Karpas-422 (cell line): ENCODE results near the gene ID3. TPM values are rescaled to one million over a fixed set of nuclear protein-coding genes. Genes with fewer than 3 reads are reported as not detected.
"Not testable (repeated sequence)": the region's sequence is repeated elsewhere in the genome, so short reads cannot be mapped to it uniquely, and the experiment has no call there.

Experiments
- DNase-seq: peaks from one replicate; pipeline ENCODE4 v3.0.0-alpha.2; 2015
- H2AFZ ChIP-seq: fragments of 200-600 bp; sonication (generic); 2 replicates; pipeline ENCODE4 v1.6.1; 2014; ENCODE audit warnings: antibody characterized with exemption, low read length, mixed read lengths
- H3K27ac ChIP-seq: fragments of 200-600 bp; sonication (generic); 2 replicates; pipeline ENCODE4 v1.5.1; 2014; ENCODE audit warnings: mild to moderate bottlenecking, low read length, moderate library complexity
- H3K27me3 ChIP-seq: fragments of 200-600 bp; sonication (generic); 2 replicates; pipeline ENCODE4 v1.6.1; 2014; ENCODE audit warnings: low read length, mixed read lengths
- H3K36me3 ChIP-seq: fragments of 200-600 bp; sonication (generic); 2 replicates; pipeline ENCODE4 v1.6.1; 2014; ENCODE audit warnings: low read length, mixed read lengths; ENCODE audit not compliant: insufficient read depth
- H3K4me1 ChIP-seq: fragments of 200-600 bp; sonication (generic); 2 replicates; pipeline ENCODE4 v1.6.1; 2014; ENCODE audit warnings: mild to moderate bottlenecking, low read length, mixed read lengths
- H3K4me2 ChIP-seq: fragments of 200-600 bp; sonication (generic); 2 replicates; pipeline ENCODE4 v1.6.1; 2014; ENCODE audit warnings: low read length, low read depth, mild to moderate bottlenecking; ENCODE audit not compliant: poor library complexity, severe bottlenecking
- H3K4me3 ChIP-seq: fragments of 200-600 bp; sonication (generic); 2 replicates; pipeline ENCODE4 v1.5.1; 2014; ENCODE audit warnings: mild to moderate bottlenecking, antibody characterized with exemption, low read length, mixed read lengths
- H3K79me2 ChIP-seq: fragments of 200-600 bp; sonication (generic); 2 replicates; pipeline ENCODE4 v1.6.1; 2014; ENCODE audit warnings: mild to moderate bottlenecking, low read length, mixed read lengths
- H3K9ac ChIP-seq: fragments of 200-600 bp; sonication (generic); 2 replicates; pipeline ENCODE4 v1.6.0; 2014; ENCODE audit warnings: low read length
- H3K9me2 ChIP-seq: fragments of 200-600 bp; sonication (generic), shearing (Covaris generic); replicated peaks from 2 replicates; pipeline ENCODE4 v1.6.0; 2014; ENCODE audit warnings: mild to moderate bottlenecking, low read length, moderate library complexity; ENCODE audit not compliant: insufficient read depth
- H3K9me3 ChIP-seq: fragments of 300-700, 200-600 bp; sonication (generic); 2 replicates; pipeline ENCODE4 v1.6.1; 2014; ENCODE audit warnings: low read length, mixed read lengths
- H4K20me1 ChIP-seq: fragments of 200-600 bp; sonication (generic); 2 replicates; pipeline ENCODE4 v1.6.1; 2014; ENCODE audit warnings: mild to moderate bottlenecking, antibody characterized with exemption, low read length, low read depth; ENCODE audit not compliant: insufficient read depth
- total RNA-seq: library from RNA; depleted of rRNA; stranded (reverse); fragments of >200 nt; shearing (Covaris generic); gene quantifications from 2 replicates; pipeline ENCODE4 v1.2.3, GENCODE V29; 2014; ENCODE audit warnings: low replicate concordance

Gene ID3
- total RNA-seq, 1 experiment from 2014 or later = 33.0 TPM

DNA sequence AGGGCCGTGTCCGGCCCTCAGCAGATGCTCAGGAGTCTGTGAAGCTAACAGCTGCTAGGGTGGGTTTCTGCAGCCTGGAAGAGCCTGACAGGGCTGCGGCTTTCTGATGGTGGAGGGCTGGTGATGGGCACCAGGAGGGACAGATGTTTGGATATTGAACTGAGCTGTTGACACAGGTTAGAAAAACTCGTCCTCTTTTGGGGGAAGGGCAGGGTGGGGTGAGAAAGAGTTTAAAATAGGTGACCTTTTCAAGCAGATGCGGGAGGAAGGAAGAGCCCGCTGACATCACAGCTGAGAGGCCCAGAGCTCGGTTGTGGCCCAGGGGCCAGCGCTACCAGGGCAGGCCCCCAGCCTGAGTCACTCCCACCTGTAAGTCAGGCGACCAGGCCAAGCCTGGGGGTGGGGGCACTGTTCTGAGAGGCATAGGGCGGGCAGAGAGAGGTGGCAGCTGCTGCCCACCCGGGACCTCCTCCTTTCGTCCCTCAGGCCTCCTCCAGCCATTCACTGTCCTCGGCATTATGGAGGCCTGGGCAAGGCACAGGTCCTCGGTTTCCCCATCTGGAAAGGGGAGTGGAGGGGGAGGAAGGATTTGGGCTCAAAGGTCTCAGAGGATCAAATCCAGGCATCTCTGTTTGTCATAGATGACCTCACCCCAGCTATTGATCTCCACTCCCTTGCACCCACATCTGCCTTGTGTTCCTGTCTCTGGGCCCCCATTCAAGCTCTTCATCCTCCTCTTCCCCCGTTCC lies 32.3 kb upstream of the ID3 start:
- no peak overlapping the region for H3K4me3 ChIP-seq
- no peaks in the 10 kb centered on the region for H3K9me3 ChIP-seq
- H3K4me2 ChIP-seq = peak overlapping the region; percentile 65
- H4K20me1 ChIP-seq = no peaks in the 10 kb centered on the region
- H3K27me3 ChIP-seq = no peaks in the 10 kb centered on the region
- H3K9ac ChIP-seq = peak overlapping the region; percentile 54
- DNase-seq = no peak
- H3K79me2 ChIP-seq = no peaks in the 10 kb centered on the region
- peak overlapping the region; percentile 90 for H3K27ac ChIP-seq
- H3K9me2 ChIP-seq = no peaks in the 10 kb centered on the region
- H2AFZ ChIP-seq = no peak overlapping the region
- peaks cover 73% of the 10 kb centered on the region for H3K4me1 ChIP-seq
- H3K36me3 ChIP-seq = no peaks in the 10 kb centered on the region

DNA sequence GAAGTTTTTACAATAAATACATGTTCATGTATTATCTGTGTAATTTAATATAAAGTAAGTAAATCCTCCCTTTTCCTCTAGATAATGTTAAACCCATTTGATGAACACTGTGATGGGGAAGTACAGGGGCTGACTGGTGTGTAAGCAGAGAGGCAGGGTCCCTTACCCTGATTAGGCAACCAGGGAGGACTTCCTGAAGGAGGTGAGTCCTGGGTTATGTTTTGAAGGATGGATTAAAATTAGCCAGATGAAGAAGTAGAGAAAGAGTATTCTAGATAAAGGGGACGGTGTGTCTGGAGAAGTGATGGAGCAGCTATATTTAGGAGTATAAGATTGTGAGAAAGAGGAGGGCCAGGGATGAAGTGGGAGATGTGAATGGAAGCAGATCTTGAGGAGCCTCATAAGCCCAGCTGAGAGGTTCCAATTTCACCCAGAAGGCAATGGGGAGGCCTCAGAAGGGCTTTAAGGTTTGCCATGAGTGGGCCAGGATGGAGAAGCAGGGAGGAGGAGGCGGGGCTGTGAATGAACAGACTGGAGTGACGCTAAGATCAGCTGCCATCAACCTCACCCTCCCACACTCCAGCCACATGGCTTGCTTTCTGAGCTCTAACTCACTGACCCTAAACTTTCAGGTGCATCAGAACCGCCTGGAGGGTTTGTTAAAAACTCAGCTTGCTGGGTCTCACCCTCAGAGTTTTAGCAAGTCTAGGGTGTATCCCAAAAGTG lies 30.9 kb upstream of the ID3 start:
- H3K4me3 ChIP-seq = no peak overlapping the region
- no peaks in the 10 kb centered on the region for H3K9me3 ChIP-seq
- peak overlapping the region; percentile 56 for H3K4me2 ChIP-seq
- H3K27ac ChIP-seq = peak overlapping the region; percentile 52
- no peaks in the 10 kb centered on the region for H3K36me3 ChIP-seq
- no peaks in the 10 kb centered on the region for H3K27me3 ChIP-seq
- no peaks in the 10 kb centered on the region for H3K9me2 ChIP-seq
- no peaks in the 10 kb centered on the region for H3K79me2 ChIP-seq
- peaks cover 67% of the 10 kb centered on the region for H3K4me1 ChIP-seq
- no peaks in the 10 kb centered on the region for H4K20me1 ChIP-seq
- no peak overlapping the region for H2AFZ ChIP-seq
- peak; percentile 71 for DNase-seq
- no peak overlapping the region for H3K9ac ChIP-seq

DNA sequence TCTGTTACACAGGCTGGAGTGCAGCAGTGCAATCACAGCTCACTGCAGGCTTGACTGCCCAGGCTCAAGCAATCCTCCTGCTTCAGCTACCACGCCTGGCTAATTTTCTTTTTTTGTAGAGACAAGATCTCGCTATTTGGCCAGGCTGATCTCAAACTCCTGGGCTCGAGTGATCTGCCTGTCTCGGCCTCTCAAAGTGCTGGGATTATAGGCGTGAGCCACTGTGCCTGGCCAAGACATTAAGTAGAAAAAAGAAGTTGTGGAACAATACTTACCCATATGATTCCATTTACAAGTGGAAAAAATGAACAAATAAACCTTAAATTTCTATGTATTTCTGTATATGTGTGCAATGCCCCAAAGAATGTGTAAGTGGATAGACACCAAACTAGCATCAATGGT lies 30.3 kb upstream of the ID3 start:
- Histone ChIP-seq H3K9me3 (no peaks in the 10 kb centered on the region), H2AFZ (no peak overlapping the region), H3K4me3 (no peak overlapping the region), H3K27ac (peak overlapping the region; percentile 52), H3K27me3 (no peaks in the 10 kb centered on the region), H3K4me2 (peak overlapping the region; percentile 56), H3K79me2 (no peaks in the 10 kb centered on the region), H3K9ac (no peak overlapping the region), H3K4me1 (peaks cover 61% of the 10 kb centered on the region), H3K36me3 (no peaks in the 10 kb centered on the region), H3K9me2 (no peaks in the 10 kb centered on the region), H4K20me1 (no peaks in the 10 kb centered on the region)
- DNase-seq = peak; percentile 69

DNA sequence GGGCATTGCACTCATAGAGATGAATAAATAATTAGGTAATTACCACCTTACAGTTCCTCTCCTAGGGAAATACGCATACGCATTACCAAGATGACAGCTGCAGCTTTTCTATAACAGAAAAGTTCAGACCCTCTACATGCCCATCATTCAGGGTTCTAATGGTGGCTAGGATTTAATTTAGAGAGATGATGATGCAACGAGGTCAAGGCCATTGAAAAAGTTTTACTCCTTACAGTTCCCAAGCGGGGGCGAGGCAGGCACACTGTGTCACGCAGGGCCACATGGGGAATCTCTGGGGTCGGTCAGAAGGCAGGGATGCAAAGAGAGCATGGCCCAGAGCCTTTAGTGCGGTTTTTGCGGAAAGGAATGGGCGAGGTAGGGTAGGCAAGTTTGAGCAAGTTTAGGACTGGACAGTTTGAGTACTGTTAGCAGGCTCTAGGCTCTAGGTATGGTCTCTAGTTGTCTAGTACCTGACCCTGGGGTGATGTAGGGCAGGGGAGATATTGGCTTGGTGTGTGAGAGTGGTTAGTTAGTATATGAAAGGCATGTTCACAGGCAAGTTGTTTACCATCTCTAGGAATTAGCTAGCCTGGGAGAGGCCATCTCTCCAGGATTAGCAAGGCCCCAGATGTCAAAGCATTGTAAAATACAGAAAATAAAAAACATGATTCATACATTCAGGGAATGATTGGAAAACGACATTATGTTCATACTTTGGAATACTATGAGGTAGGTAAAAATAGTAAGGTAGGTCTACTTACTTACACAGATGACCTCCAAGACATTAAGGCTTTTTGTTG lies 29.6 kb upstream of the ID3 start:
- H2AFZ ChIP-seq = no peak overlapping the region
- DNase-seq = no peak
- H3K4me1 ChIP-seq = peaks cover 54% of the 10 kb centered on the region
- no peaks in the 10 kb centered on the region for H3K9me3 ChIP-seq
- 0 out of 2 replicates have a peak overlapping the region, but pooled peaks have one; percentile 52 for H3K27ac ChIP-seq
- H3K9me2 ChIP-seq = no peaks in the 10 kb centered on the region
- H3K79me2 ChIP-seq = no peaks in the 10 kb centered on the region
- peak overlapping the region; percentile 56 for H3K4me2 ChIP-seq
- no peaks in the 10 kb centered on the region for H4K20me1 ChIP-seq
- no peaks in the 10 kb centered on the region for H3K36me3 ChIP-seq
- no peaks in the 10 kb centered on the region for H3K27me3 ChIP-seq
- H3K9ac ChIP-seq = no peak overlapping the region
- no peak overlapping the region for H3K4me3 ChIP-seq

DNA sequence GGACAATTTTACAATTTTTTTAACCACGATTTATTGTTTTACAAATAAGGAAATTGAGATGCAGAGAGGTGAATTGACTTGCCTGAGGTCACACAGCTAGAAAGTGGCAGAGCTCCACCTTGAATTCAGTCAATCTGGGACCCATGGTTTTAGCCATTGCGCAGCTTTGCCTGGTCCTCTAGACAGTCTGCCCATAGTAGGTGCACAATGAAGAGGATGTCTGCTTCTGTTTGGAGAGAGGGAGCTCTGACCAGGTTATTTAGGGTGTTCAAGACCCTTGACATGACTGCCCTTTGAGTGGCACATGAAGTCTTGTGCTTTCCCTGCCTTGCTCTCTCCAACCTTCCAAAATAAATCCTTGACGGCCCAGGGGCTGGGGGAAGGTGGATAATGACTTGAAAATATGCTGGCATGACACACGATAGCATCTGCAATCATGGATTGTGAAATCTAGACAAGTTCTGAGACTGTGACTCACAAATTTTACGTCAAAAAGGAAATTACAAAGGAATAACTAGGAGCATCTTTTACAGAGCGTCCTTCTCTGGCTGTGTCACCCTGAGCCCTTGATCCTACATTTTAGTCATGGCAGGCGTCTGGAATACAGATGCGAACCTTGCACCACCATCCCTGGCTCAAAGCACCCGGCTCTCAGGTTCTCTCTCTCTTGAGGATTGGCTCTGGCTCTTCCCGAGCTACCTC lies 26.2 kb upstream of the ID3 start:
- Histone ChIP-seq H3K4me2 (no peak overlapping the region), H3K9me3 (no peaks in the 10 kb centered on the region), H3K27ac (no peak overlapping the region), H3K27me3 (no peaks in the 10 kb centered on the region), H3K9ac (no peak overlapping the region), H3K9me2 (no peaks in the 10 kb centered on the region), H3K4me1 (peaks cover 33% of the 10 kb centered on the region), H4K20me1 (no peaks in the 10 kb centered on the region), H3K79me2 (no peaks in the 10 kb centered on the region), H3K4me3 (no peak overlapping the region), H2AFZ (no peak overlapping the region), H3K36me3 (no peaks in the 10 kb centered on the region)
- DNase-seq = no peak

DNA sequence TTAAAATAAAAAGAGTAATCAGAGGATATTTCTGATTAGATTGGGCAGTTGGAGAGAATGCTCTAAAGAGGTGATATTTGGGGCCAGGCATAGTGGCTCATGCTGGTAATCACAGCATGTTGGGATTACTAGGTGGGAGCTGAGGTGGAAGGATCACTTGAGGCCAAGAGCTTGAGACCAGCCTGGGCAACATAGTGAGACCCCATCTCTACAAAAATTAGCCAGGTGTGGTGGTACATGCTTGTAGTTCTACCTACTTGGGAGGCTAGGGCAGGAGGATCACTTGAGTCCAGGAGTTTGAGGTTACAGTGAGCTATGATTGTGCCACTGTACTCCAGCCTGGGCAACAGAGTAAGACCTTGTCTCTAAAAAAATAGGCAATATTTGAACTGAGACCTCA lies 24.4 kb upstream of the ID3 start:
- not testable (repeated sequence) for H3K27ac ChIP-seq, H3K4me3 ChIP-seq, H3K9me2 ChIP-seq, H3K9ac ChIP-seq, H3K36me3 ChIP-seq, H2AFZ ChIP-seq, H3K27me3 ChIP-seq, H3K79me2 ChIP-seq, DNase-seq, H3K9me3 ChIP-seq, H3K4me2 ChIP-seq, H4K20me1 ChIP-seq
- H3K4me1 ChIP-seq = peaks cover 18% of the 10 kb centered on the region

DNA sequence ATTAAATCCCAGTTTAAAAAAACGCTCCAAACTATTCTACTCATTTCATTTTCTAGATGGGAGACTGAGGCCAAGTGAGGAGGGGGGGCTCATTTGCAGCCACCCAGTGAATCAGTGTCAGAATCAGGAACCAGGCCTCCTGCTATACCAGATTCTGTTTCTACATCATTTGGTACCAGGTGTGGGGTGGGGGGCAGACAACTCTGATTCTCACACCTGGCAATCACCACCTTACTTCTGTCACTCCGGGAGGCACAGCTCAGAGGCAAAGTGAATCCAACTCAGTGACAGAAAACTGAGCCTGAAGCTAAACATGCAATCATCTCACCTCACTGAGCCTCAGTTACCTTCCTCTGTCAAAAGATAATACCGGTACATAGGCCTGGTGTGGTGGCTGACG lies 23.5 kb upstream of the ID3 start:
- H3K4me1 ChIP-seq = peaks cover 25% of the 10 kb centered on the region

More for the DNA sequence above, 23.5 kb upstream of the ID3 start:
- no peaks in the 10 kb centered on the region for H3K9me2 ChIP-seq
- no peaks in the 10 kb centered on the region for H3K36me3 ChIP-seq
- H3K9ac ChIP-seq = no peak overlapping the region
- H3K27ac ChIP-seq = no peak overlapping the region
- no peaks in the 10 kb centered on the region for H4K20me1 ChIP-seq
- DNase-seq = no peak
- no peaks in the 10 kb centered on the region for H3K27me3 ChIP-seq
- H3K79me2 ChIP-seq = no peaks in the 10 kb centered on the region
- H2AFZ ChIP-seq = no peak overlapping the region
- no peak overlapping the region for H3K4me3 ChIP-seq
- H3K9me3 ChIP-seq = no peaks in the 10 kb centered on the region
- no peak overlapping the region for H3K4me2 ChIP-seq
